ENCODE data around the gene PPFIA1.

Gene PPFIA1

DNA sequence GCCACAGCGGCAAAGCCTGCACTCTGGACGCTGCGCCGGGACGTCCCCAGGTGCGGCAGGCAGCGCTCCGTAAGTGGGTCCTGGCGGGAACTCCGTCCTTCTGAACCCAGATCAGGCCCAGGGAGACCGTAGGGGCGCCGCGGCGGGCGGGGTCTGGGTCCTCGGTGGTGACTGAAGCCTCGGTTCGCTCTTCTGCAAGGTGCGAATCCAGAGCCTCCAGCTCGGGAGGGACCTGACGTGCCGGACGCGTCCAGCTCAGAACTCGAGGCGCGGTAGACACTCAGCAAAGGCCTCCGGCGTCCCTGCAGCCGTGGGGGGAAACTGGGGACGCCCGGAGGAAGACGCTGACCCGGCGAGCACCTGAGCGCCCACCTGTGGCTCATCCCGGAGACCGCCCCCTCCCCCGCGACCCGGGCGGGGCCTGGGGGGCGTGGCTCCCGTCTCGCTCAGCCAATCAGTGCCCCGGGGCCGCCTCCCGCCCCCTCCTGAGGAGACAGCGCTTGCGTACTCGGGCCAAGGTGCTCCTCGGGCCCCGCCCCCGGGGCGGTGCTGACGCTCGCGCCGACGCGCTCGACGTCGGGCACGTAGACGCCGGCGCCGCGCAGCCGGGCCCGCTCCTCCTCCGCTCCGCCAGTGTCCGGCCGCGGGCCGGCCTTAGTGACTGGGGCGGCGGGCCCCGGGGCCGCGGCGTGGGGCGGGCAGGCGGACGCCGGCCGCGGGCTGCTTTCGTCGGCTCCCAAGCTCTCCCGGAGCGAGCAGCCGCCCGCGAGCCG is at the start of gene PPFIA1:
TSS of gene PPFIA1 (plus strand) at position 587 of the 773 bp plus-strand sequence. CDS start 1,483 bp downstream, outside the sequence.
- peak; percentile 97 for DNase-seq

DNA sequence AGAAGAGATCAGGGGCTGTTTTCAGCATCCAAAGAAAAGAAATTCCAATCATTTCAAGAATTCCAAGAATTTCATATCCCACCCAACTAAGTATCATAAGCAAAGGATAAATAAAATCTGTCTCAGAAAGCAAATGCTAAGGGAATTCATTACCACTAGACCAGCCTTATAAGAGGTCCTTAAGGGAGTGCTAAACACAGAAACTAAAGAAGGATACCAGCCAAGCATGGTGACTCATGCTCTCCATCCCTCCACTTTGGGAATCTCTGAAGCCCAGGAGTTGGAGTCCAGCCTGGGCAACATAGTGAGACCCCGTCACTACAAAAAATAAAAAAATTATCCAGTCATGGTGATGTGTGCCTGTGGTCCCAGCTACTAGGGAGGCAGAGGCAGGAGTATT is 49.6 kb upstream of the PPFIA1 start:
- no peak for DNase-seq

DNA sequence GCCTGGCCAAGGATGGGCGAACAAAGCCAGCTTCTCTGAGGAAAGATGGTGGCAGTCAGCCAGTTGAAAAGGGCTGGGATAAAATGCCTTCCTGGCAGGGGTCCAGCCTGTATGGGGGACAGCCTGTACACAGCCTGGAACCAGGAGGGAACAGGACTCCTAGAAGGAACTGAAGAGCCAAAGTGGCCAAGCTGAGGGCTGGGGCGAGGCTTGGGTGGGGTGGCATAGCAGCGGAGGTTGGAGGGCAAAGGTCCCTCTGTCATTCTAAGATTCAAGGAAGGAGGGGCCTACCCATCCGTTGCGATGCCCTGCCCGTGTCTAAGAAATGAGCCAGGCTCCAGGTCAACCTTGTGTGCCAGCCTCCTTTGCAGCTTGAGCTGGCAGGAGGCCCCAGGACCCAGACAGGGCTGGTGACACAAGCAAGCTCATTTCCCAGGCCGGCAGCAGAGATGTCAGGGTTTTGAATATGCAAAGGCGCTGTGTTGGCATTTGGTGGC is 44.8 kb upstream of the PPFIA1 start:
- DNase-seq = no peak

DNA sequence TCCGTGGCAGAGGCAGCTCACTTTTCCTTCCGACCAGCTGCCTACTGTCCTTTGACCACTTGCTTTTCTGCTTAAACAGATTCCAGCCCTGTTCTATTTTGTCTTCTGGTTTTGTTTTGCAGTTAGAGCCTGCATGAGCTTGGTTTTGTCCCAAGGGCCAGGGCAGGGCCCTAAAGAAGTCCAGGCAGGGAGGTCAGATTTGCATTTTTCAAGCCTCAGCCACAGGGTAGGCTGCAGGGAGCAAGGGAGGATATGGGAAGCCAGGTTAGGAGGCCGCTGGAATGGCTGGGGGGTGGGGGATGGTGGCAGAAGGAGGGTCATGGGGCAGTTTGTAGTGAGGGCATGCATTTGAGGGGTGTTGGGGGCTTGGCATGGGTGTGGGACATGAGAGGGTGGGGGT is 44.3 kb upstream of the PPFIA1 start:
- DNase-seq = no peak

DNA sequence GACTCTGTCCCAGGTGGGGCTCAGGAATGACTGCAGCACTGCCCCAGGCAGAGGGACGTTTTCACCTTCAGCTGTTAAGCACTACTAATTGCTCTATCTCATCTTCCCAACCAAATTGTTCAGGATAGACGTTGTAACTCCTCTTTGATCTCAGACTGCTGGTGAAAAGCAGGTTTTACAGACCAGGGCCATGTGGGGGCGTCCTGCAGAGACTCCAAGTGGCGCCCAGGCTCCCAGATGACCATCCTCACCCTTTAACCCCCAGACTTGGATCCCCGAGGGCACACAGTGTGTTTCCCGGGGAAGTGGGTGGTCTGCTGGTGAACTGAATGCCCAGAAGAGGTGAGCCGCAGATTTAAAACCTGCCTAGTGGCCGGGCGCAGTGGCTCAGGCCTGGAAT is 43.5 kb upstream of the PPFIA1 start:
- peak; percentile 44 for DNase-seq

DNA sequence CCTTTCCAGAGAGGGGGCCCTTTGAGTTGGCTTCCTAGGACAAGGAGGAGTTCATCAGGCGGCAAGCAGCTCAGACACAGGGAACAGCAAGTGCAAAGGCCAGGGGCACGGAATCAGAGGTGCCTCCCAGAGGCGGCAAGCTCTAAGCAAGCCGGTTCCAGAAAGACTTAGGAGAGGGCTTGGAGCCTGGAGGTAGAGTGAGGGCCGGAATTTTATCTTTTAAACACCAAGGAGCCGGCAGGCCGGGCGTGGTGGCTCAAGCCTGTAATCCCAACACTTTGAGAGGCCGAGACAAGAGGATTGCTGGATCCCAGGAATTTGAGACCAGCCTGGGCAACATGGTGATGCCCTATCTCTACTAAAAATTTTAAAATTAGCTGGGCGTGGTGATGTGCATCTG is 40.8 kb upstream of the PPFIA1 start:
- DNase-seq = no peak

DNA sequence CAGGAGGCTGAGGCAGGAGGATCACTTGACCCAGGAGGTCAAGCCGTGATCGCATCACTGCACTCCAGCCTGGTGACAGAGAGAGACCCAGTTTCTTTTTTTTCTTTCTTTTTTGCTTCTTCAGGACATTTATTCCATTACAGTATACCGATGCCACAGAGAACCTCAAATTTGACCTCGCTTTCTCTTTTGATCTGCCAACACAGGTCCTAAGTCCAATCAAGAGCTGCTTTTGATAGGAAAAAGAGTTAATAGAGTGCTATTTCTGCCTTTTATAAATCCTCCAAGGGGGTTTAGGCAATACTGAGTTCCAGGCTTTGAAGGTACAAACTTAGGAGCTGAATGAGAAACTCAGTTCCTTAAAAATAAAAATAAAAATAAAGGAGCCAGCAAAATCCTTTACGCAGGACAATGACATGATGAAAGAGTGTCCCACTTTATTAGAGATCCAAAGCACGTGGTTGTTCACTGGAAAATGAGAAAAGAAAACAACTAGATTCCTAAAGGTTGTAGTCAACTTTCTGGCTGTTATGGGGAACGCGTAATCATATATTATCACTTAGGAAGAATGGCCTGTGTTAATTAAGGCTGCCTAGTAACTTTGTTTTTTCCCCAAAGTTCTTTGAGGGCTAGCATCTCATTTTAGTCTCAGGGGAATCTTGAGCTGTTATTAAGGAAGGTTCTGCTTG is 40.2 kb upstream of the PPFIA1 start:
- no peak for DNase-seq

DNA sequence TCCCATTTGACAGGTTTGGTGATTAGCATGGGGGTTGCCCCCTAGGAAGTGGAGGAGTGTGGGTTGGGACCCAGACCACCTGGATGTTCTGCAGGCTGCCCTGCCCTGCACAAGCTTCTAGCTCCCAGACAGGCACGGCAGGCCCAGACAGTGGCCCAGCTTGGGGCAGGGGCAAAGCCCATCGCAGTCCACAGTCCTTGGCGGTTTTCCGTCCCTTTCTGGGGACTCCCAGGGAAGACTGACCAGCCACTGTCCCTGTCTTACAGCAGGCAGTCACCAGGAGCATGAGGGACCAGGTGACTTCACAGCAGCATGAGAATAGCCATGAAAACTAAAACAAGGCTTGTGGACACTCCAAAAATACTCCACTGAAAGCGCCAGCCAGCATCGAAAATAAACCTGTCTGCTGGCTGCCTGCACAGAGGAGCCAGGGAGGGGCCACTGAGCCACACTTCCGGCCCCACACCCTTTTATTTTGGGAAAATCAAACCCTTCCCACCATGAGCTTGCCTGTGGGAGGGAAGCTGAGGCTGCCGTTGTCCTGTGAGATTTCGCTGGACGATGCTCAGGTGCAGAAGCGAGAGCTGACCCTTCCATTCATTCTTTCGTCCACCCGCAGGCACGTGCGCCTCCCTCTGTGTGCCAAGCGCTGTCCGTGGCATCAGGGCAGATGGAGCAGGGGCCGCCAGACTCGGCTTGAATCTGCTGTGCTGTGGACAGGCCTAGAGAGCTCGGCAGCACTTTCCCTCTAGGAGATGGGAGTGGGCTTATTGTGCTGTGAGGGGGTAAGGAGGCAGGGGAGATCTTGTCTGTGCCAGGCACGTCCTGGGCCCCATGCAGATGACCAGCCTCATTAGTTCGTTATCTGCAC is 39.4 kb upstream of the PPFIA1 start:
- no peak for DNase-seq

DNA sequence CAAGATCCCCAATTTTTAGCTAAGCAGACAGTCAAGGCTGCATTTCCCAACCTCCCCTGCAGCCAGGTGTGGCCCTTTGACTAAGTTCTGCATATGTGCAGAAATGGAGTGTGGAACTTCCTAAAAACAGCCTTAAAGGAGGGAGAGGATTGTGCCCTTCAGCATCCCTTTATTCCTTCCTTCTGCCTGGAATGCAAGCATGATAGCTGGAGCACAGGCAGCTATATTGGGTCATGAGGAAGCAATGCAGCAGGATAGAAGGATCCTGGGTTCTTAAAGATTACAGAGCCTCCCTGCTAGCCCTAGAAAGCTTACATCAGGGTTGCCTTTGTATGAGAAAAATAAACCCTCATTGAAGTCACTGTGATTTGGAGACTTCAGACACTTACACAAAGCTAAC is 37.5 kb upstream of the PPFIA1 start:
- DNase-seq = no peak

DNA sequence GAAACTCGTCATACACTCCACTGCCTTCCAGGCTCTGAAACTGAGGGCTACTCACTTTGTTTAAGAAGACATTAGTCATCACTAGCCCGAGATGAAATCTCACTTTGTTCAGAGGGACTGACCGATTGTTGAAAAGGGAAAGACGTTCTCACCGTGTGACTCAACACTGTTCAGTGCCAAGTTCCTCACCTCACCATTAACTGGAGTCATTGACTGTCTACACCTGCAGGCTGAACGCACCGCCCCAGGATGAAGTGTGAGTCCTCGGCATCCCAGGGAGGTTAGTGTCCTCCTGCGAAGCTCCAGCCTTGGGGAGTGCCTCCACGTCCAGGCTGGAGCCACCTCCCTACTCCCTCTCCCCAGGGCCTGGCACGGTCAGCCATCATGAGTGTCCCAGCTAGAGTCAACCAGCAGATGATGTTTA is 37.0 kb upstream of the PPFIA1 start:
- DNase-seq = no peak

DNA sequence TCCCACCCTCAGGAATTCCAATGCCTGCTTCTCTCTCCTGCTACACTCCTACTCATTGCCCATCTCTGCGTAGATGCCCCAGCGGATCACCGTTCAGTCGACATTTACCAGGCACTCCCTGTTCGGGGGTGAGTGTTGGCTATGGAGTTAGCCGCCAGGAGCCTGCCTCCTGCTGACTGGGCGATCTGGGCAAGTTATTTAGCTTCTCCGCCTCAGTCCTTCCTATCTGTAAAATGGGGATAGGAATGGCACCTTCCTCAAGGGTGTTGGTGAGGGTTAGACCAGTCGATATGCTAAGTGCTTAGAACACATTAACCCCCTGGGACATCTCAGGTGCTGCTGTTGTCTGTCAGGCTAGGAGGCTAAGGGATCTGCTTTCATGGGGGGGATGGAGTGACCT is 36.5 kb upstream of the PPFIA1 start:
- no peak for DNase-seq

DNA sequence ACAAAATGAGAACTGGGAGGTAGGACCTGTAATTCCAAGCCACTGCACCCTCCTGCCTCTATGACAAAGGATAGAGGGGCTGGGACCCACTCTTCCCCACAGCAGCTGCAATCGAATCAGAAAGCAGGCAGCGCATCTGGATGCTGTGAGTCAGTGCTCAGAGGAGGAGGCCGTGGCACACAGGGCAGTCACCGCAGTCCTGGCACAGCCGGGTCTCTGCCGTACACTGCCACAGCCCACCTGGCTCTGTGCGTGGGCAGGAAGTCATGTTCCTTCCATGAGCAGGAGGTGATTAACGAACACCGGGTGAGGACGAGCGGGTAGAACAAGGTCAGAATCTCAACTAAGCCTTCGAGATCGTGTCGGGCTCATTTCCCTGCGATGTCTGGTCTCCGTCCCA is 30.2 kb upstream of the PPFIA1 start:
- DNase-seq = no peak

DNA sequence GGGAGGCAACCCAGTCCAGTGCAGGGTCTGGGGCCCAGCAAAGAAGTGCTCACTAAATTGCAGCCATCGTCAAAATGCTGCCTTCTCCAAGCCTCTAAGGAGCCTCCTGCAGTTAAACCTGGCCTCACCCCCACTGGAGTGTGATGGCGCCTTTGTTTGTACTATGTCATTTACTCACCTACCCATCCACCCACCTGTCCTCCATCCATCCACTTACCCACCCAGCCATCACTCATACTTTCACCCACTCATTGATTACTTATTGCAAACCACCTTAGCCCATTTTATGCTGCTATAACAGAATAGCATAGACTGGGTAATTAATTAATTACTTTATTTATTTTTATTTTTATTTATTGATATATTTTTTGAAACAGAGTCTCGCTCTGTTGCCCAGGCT is 28.8 kb upstream of the PPFIA1 start:
- DNase-seq = no peak

DNA sequence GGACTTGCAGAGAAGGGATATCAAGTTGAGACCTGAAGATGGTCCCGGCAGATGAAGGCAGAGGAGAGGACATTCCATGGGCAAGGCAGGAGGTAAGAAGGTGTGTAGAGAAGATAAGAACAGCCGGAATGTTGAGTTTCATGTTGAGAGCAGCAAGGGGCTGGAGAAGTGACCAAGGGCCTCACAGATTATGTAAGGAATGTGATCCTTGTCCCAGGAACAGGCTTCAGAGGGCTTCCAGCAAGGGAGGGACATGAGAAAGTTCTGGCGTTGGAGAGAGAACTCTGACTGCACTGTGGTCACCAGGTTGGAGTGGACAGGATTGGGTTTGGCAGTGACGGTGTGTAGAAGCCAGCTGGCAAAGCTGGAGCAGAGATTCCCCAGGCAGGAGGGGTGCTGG is 27.6 kb upstream of the PPFIA1 start:
- no peak for DNase-seq

DNA sequence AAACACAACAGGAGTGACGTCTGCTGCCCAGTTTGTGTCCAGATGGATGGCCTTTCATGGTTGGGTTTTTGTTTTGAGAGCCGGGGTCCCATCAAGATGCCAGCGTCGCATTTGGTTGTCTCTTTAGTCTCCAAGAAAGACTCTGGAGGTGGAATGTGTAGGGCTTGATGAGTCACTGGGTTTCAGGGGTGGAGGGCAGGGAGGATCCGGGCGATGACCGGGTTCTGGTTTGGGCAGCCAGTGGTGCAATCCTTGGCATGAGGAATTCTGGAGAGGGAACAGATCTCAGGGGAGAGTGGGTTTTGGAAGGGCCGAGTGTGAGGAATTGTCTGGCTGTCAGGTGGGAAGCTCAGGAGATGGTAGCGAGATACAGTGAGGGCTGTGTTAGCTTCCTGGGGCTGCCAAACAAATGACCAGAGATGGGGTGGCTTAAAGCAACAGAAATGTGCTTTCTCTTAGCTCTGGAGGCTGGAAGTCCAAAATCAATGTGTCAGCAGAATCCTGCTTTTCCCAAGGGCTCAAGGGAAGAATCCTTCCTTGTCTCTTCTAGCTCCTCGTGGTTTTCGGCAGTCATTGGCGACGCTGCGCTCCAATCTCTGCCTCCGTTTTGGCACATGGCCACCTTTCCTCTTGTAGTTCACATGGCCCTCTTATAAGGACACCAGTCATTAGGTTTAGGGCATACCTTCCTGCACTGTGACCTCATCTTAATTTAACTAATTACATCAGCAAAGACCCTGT is 26.4 kb upstream of the PPFIA1 start:
- no peak for DNase-seq

DNA sequence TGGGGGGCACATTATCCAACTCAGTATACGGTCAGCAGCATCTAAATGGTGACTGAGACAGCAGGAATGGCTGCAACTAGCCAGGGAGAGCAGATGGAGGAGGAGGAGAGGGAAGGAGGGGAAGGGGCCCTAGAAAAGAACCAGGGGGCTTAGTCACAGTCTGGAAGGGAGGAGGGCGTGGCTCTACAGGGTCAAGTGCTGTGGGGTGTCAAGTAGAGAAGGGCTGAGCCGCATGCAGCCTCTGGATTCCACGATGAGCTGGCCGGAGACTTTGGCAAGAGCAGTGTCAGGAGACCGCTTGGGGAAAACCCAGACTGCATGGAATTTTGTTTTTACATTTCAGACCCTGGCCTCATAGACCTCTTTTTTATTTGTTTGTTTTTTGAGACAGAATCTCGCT is 25.8 kb upstream of the PPFIA1 start:
- DNase-seq = no peak

DNA sequence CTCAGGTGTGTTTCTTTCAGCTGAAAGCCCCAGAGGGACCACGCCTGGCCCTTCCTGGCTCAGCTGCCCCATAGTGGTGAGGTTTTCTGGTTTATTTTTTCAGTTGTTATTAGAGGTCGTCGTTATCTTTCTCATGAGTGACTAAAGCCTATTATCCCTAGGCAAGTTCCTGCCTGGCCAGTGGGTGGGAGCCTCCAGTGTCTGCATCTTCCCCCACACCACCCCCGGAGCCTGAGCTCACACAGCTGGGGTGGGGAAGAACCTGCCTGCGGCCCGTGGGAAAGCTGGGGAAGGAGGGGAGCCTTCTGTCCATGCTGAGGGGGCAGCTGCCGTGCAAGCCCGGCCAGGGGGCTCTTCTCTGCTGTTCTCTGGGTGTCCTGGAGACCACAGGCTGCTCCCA is 24.3 kb upstream of the PPFIA1 start:
- DNase-seq = no peak

DNA sequence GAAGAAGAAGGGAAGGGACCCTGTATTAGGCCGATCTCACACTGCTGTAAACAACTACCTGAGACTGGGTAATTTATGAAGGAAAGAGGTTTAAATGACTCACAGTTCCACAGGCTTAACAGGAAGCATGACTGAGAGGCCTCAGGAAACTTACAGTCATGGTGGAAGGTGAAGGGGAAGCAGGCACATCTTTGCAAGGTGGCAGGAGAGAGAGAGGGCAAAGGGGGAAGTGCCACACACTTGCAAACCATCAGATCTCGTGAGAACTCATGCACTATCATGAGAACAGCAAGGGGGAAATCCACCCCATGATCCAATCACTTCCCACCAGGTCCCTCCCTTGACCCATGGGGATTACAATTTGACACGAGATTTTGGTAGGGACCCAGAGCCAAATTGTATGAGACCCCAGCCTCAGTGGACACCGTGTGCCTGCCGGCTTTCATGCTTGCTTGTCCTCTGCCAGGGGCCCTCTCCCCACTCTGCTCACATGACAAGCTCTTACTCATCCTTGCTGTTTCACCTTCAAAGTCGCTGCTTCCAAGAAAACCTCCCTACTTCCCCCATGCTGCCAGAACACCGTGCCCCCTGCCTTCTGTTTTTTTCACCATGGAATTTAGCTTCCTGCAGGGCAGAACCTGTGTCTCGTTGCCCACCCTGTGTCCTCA is 23.3 kb upstream of the PPFIA1 start:
- no peak for DNase-seq

DNA sequence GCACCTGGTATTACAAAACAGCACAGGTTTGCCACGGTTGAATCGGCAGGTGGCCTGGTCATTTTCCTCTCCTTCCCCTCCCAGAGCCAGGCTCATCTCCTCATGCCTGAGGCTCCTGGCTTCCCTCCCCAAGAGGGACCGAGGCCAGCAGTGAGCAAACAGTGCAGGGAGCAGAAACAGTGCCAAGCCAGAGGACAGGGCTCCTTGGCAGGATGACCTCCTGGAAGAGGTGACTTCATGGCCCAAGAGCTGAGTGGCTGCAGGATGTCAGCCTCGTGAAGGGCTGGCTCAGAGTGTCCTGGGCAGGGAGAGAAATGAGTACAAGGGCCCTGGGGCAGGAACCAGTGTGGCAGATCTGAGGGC is 22.8 kb upstream of the PPFIA1 start:
- DNase-seq = no peak

DNA sequence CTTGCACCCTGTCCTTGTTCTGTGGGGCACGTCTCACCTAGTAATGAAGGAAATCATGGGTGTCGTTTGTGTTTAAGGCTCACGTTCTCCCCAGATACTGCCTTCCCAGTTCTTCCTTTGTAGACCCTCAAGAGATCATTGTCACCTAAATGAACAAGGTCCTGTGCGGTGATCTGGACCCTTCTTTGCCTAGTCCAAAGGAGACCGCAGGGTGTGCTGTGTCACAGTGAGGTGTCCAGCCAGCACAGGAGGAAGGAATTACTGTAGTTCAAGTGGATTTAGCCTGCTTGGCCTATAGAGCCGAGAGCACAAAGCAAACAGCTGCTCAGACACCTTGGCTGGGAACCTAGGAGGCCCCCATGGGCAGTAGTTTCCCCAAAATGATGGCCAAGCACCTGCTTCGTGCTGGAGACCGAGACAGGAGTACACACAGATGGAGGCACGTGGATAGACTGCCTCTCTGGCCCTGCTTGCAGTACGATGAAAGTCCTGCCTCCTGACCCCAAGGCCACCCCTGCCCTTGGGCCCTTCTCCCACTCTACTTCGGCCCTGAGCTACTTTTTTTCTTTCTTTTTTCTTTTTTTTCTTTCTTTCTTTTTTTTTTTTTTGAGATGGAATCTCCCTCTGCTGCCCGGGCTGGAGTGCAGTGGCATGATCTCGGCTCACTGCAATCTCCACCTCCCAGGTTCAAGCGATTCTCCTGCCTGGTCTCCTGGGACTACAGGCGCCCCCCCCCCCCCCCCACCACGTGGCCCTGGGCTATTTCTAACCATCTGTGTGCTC is 19.4 kb upstream of the PPFIA1 start:
- DNase-seq = no peak

DNA sequence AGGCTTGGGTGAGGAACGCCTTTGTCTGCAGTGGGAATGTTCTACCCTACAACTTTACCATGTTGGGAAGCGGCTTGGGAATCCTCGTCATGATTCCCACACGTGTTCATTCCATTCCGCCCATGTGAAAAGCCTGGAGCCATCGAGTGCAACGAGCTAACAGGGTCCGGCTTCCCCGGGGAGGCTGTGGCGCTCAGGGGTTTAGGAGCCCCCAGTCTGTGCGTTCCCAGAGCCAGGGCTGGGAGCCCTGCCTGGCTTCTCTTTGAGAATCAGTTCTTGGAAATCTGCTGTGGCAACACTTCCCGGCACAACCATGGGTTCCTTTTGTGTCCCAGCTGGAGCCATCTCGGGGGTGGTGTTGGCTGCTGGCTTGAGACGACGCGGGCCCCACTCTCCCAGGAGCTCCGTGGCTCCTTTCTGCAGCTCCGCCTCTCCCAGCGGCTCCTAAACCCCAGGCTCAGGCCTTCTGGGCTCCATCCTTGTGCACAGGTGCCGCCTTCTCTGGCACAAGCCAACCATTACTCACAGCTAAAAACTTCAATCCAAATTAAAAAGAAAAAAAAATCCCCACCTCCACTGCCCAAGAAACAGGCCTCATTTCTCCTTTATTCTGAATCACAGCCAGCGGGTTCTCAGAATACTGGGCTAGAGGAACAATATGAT is 18.7 kb upstream of the PPFIA1 start:
- no peak for DNase-seq

Measured in hematopoietic multipotent progenitor cell treated with erythropoietin and hydrocortisone succinate and interleukin-3 and kit ligand, for 4 days (in vitro differentiated cells).